Heart left ventricle (tissue), 16 donors: ENCODE results near the gene CELSR1. TPM values are rescaled to one million over a fixed set of nuclear protein-coding genes. Genes with fewer than 3 reads are reported as not detected.

Experiments
- ATAC-seq, 4 donors: fragments of 200-7000 bp; cut with Tn5 transposase; one replicate each; pipeline ENCODE4 v1.9.1; 2020 to 2022; ENCODE audit warnings: moderate library complexity in 4 of 4, mild to moderate bottlenecking in 3 of 4, moderate number of reproducible peaks in 1 of 4
- DNase-seq, 5 donors: peaks; one replicate each; pipeline ENCODE4 v3.0.0-alpha.2; 2020
- H3K27ac ChIP-seq, 12 donors: fragments of 200-600 bp; sonication (generic) in 4 of 12; one replicate each; pipeline versions ENCODE4 v1.5.0 to v1.8.0; 2016 to 2022; ENCODE audit warnings: mild to moderate bottlenecking in 2 of 12
- H3K27me3 ChIP-seq, 9 donors: fragments of 200-600 bp; sonication (generic) in 2 of 9; one replicate each; pipeline versions ENCODE4 v1.5.1 to v1.8.0; 2016 to 2022; ENCODE audit warnings: mild to moderate bottlenecking in 3 of 9
- H3K36me3 ChIP-seq, 9 donors: fragments of 200-600 bp; sonication (generic) in 2 of 9; one replicate each; pipeline versions ENCODE4 v1.5.0 to v1.8.0; 2018 to 2022; ENCODE audit warnings: mild to moderate bottlenecking in 2 of 9
- H3K4me1 ChIP-seq, 12 donors: fragments of 200-600 bp; sonication (generic) in 4 of 12; one replicate each; pipeline versions ENCODE4 v1.5.0 to v1.8.0; 2016 to 2022; ENCODE audit warnings: mild to moderate bottlenecking in 3 of 12
- H3K4me3 ChIP-seq, 12 donors: fragments of 200-600 bp; sonication (generic) in 4 of 12; one replicate each; pipeline versions ENCODE4 v1.5.0 to v1.8.0; 2017 to 2022; ENCODE audit warnings: mild to moderate bottlenecking in 9 of 12, moderate library complexity in 4 of 12
- H3K9me3 ChIP-seq, 12 donors: fragments of 200-600 bp; sonication (generic) in 4 of 12; one replicate each; pipeline versions ENCODE4 v1.5.0 to v1.8.0; 2016 to 2022; ENCODE audit warnings: mild to moderate bottlenecking in 1 of 12
- POLR2A ChIP-seq, 2 donors: fragments of 450-650 bp; IDR thresholded peaks; one replicate each; pipeline ENCODE4 v1.6.1; 2017; ENCODE audit warnings: antibody characterized with exemption in 2 of 2, mild to moderate bottlenecking in 2 of 2, moderate library complexity in 2 of 2
- WGBS, 4 donors: extraction: QIAGEN DNeasy Blood & Tissue Kit in 2 of 4; methylation state at CpG; one replicate each; pipeline versions ENCODE4 v1.1.5 to v1.1.7; 2013 to 2018; 5-methylcytosine and 5-hydroxymethylcytosine counted together
- intact Hi-C, 10 donors: fragments of 100-400 bp; cut with DNase I; formaldehyde crosslinking; loops; one replicate each; pipeline versions ENCODE4 v1.11.1 to v1.14.2; 2022
- polyA plus RNA-seq, 2 donors: library from polyadenylated mRNA; stranded (reverse); fragments of 200-250 nt; gene quantifications; one replicate each; pipeline ENCODE4 v1.2.3, GENCODE V29; 2013
- total RNA-seq, 9 donors: library from RNA; depleted of rRNA in 2 of 9; stranded (reverse); fragments of >200 nt in 2 of 9; fragmentation: NEBNext Ultra II Directional in 3 of 9; extraction: Animal tissue kit (Norgen Biotek cat#: 25700) in 3 of 9; gene quantifications; one replicate each; pipeline versions ENCODE4 v1.1.0 to v1.2.4, GENCODE V29; 2016 to 2023
- TF ChIP-seq, protein P1 (sequence below), 12 donors: fragments of 200-600 bp; sonication (generic) in 4 of 12; IDR thresholded peaks; one replicate each; pipeline versions ENCODE4 v1.5.0 to v1.8.0; 2018 to 2022; ENCODE audit warnings: antibody characterized with exemption in 12 of 12, mild to moderate bottlenecking in 5 of 12
- donor health status: ischemic (EF 13 %, LVEDD 7.1; RV severe dilation, severe dysfunction).
- donor health status: healthy with polysubstance abuse.
- donor health status: DM: no; HTN: yes; CAD: no.
- donor health status: DM: no; HTN: no; CAD: no.
- donor health status: ischemic (EF 25% LVEDD 6.9; RV normal size, moderate dysfunction).
- donor health status: ischemic (EF 25% LVEDD 5.7; RV mildly dilated, moderate dysfunction).
- donor health status: healthy.
- donor health status: DM: yes; HTN: yes; CAD: no.
- donor health status: ischemic (EF 35%, LVEDD 5.7; RV mildly dilated, moderate dysfunction).
- donor health status: nonischemic (EF 11% LVEDD 7.7; RV severe dilation, severe dysfunction).
- donor health status: DM: yes; HTN: yes; CAD: no.
- donor health status: PGD.
- donor health status: ischemic (EF 29% LVEDD 5.4; RV normal size, mild dysfunction).
- donor health status: nonischemic (EF 23%, LVEDD 6.1; RV moderate dilation, normal function).

The CELSR1 gene
- total and polyA plus RNA-seq, 11 donors, result 5.9 to 15.8 (median 11.9) TPM

DNA sequence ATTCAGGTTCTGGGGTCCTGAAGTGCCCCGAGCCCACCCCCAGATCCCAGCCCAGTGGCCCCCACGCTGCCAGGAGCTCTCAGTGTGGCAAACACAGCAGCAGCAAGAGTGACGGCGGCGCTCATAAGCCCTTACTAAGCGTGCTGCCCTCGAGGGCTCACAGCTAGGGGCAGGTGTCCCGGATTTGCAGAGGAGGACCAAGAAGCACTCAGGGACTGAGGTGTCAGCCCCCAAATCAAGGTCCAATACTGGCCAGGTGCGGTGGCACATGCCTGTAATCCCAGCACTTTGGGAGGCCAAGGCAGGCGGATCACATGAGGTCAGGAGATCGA is 25.4 kb downstream of the CELSR1 start:
- ATAC-seq (no peak), DNase-seq (no peak)
- Histone ChIP-seq H3K4me3 (no peak overlapping the region), H3K27me3 (peaks cover 0 to 4% (median 0%) of the 10 kb centered on the region in 9 donors), H3K4me1 (peaks cover 0 to 5% (median 0%) of the 10 kb centered on the region in 12 donors), H3K9me3 (no peaks in the 10 kb centered on the region), H3K27ac (no peak overlapping the region), H3K36me3 (no peaks in the 10 kb centered on the region)
- 84 to 90% (median 87%) methylated on average over 11 of the region's 11 CpGs for WGBS, 4 donors
- TF ChIP-seq, protein P1, sequence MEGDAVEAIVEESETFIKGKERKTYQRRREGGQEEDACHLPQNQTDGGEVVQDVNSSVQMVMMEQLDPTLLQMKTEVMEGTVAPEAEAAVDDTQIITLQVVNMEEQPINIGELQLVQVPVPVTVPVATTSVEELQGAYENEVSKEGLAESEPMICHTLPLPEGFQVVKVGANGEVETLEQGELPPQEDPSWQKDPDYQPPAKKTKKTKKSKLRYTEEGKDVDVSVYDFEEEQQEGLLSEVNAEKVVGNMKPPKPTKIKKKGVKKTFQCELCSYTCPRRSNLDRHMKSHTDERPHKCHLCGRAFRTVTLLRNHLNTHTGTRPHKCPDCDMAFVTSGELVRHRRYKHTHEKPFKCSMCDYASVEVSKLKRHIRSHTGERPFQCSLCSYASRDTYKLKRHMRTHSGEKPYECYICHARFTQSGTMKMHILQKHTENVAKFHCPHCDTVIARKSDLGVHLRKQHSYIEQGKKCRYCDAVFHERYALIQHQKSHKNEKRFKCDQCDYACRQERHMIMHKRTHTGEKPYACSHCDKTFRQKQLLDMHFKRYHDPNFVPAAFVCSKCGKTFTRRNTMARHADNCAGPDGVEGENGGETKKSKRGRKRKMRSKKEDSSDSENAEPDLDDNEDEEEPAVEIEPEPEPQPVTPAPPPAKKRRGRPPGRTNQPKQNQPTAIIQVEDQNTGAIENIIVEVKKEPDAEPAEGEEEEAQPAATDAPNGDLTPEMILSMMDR (IDR thresholded peaks at IDR 0.05), result no peak
- TF ChIP-seq POLR2A (IDR thresholded peaks at IDR 0.05), result no peak
- intact Hi-C loops, result no loop called here

DNA sequence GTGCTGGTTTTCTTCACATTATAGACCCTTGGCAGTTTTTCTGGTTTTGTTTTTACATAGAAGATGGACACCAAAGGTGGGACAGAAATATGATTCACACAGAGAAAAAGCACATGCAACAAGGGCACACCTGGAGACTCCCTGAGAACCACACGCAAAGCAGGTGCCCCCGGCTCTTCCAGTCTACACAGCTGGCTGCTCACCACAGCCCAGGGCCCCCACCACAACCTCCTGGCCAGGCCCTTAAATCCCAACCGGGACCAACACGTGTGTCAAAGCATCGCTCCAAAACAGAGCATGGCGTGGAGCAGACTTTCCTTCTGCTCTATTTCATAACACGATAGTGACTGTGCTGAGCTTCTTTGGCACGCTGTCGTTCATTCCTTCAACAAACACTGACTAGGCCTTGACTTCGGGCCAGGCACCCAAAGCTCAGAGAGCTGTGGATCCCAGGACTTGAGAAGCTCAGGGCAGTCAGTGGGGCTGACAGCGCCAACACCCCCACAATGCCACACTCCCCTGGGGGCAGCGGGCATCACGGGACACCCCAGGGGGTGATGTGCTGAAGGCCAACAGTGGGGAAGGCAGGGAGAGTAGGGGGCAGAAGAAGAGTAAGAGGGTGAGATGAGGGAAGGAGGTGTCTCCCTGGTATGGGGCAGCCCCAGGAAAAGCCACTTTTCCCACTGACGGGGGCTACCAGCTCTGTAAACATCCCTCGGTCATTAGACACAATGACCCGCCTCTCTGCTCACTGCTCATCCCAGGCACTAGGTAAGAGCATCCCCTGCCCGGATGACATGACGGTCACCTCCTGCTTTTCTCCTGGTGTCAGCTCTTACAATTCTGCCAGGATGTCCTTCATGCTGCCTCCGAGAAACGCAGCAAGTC is 26.0 kb downstream of the CELSR1 start:
- Histone ChIP-seq H3K27me3 (peaks cover 0 to 4% (median 0%) of the 10 kb centered on the region in 9 donors), H3K9me3 (no peaks in the 10 kb centered on the region), H3K27ac (no peak overlapping the region), H3K4me3 (no peak overlapping the region), H3K4me1 (peaks cover 0 to 5% (median 0%) of the 10 kb centered on the region in 12 donors), H3K36me3 (no peaks in the 10 kb centered on the region)
- ATAC-seq, result peak in 1 of 4 donors; percentile 44
- TF ChIP-seq, protein P1 (IDR thresholded peaks at IDR 0.05), result no peak
- TF ChIP-seq POLR2A (IDR thresholded peaks at IDR 0.05), result no peak
- no peak for DNase-seq
- 72 to 80% (median 78%) methylated on average over 18 to 20 of the region's 20 CpGs for WGBS, 4 donors
- intact Hi-C loops, result no loop called here

DNA sequence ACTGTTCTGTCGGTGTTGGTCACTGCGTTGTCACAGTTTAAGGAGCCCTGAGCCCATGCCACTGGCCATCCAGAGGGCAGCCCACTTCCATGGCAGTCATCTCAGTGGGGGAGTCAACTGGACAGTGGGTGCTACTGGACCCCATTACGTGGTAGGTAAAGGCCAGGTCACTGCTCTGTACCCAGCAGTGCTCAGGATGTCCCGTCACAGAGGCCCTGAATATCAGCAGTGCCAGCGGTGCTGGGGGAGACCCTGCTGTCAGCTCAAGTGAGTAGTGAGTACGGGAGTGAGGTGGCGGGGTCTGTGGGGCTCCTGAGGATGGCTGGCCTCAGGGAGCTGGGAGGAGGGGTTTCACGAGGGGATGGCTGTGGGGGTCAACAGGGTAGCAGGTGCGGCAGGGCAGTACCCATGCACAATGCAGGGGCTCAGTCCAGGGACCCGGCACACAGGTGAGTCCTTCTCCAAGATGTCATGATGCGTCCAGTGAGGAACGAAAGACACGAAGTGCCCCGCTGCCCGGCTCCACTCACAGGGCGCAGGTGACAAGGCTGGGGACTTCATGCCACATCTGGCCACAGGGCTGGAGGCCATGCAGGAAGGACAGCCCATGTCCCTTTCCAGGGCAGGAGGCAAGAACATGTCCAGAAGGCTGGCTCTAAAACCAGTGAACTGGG is 27.9 kb downstream of the CELSR1 start:
- intact Hi-C loops, result no loop called here
- 87 to 92% (median 90%) methylated on average over 10 to 16 of the region's 16 CpGs for WGBS, 4 donors

More for the DNA sequence above, 27.9 kb downstream of the CELSR1 start:
- TF ChIP-seq POLR2A (IDR thresholded peaks at IDR 0.05), result no peak
- TF ChIP-seq, protein P1 (IDR thresholded peaks at IDR 0.05), result no peak
- no peaks in the 10 kb centered on the region for H3K9me3 ChIP-seq
- H3K27me3 ChIP-seq, result peaks cover 0 to 4% (median 0%) of the 10 kb centered on the region in 9 donors
- DNase-seq (no peak), ATAC-seq (no peak)
- no peaks in the 10 kb centered on the region for H3K36me3 ChIP-seq
- no peak overlapping the region for H3K4me3 ChIP-seq
- no peak overlapping the region for H3K27ac ChIP-seq
- peaks cover 0 to 5% (median 0%) of the 10 kb centered on the region in 12 donors for H3K4me1 ChIP-seq
